Thoracic aorta (tissue), 2 donors: Measurements from ENCODE around the gene SETD3. TPM values are rescaled to one million over a fixed set of nuclear protein-coding genes. Genes with fewer than 3 reads are reported as not detected.

ENCODE experiments used
- ATAC-seq: fragments of 150-250 bp; one replicate; pipeline ENCODE4 v1.8.0; 2017; ENCODE audit warnings: low read depth; ENCODE audit not compliant: insufficient number of reproducible peaks, low FRiP score
- DNase-seq: peaks from one replicate; pipeline ENCODE4 v3.0.0-alpha.2; 2020; ENCODE audit warnings: low spot score
- H3K27ac ChIP-seq, 2 donors: fragments of 200-600 bp; sonication (generic); 1 replicate in 1 of 2; 2 replicates in 1 of 2; pipeline ENCODE4 v1.5.1; 2016; ENCODE audit warnings: mild to moderate bottlenecking in 2 of 2, moderate library complexity in 2 of 2
- H3K27me3 ChIP-seq: fragments of 200-600 bp; sonication (generic); replicated peaks from 2 replicates; pipeline ENCODE4 v1.6.0; 2016; ENCODE audit warnings: mild to moderate bottlenecking; ENCODE audit not compliant: insufficient read depth
- H3K36me3 ChIP-seq: fragments of 200-600 bp; sonication (generic); one replicate; pipeline ENCODE4 v1.5.1; 2016
- H3K4me1 ChIP-seq, 2 donors: fragments of 200-600 bp; sonication (generic); 1 replicate in 1 of 2; 2 replicates in 1 of 2; pipeline versions ENCODE4 v1.5.1 to v1.6.0; 2016; ENCODE audit warnings: low read depth in 2 of 2, mild to moderate bottlenecking in 1 of 2; ENCODE audit not compliant: control insufficient read depth in 1 of 2
- H3K4me3 ChIP-seq: fragments of 200-600 bp; sonication (generic); 2 replicates; pipeline ENCODE4 v1.5.1; 2016; ENCODE audit warnings: mild to moderate bottlenecking
- H3K9me3 ChIP-seq: fragments of 200-600 bp; sonication (generic); 2 replicates; pipeline ENCODE4 v1.5.1; 2016
- total RNA-seq, 2 donors: library from RNA; depleted of rRNA; stranded (reverse); fragments of >200 nt; gene quantifications; one replicate each; pipeline versions ENCODE4 v1.1.0 to v1.2.3, GENCODE V29; 2016
- TF ChIP-seq, protein P1 (sequence below): fragments of 200-600 bp; sonication (generic); IDR thresholded peaks from one replicate; pipeline ENCODE4 v1.5.1; 2019; ENCODE audit warnings: antibody characterized with exemption

Gene SETD3
- total RNA-seq, 2 donors from 2014 or later = 70.8 to 76.8 TPM

DNA sequence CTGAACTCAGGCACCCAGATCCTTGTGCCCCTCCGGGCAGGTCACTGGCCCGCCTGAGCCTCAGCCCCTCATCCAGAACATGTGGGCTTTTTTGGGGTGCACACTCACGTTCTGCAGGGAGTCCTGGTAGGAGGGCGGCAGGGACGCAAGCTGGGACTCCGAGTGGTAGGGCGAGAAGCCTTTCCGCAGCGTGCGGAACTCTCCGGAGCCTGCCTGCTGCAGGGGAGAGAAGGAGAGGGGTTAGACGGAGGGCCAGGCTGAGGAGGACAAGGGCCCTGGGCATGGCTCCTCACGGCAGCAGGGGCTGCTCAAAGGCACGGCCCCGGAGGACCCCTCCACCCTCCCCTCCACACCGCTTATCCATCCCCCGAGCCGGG lies 41.4 kb upstream of the SETD3 start:
- TF ChIP-seq, protein P1, sequence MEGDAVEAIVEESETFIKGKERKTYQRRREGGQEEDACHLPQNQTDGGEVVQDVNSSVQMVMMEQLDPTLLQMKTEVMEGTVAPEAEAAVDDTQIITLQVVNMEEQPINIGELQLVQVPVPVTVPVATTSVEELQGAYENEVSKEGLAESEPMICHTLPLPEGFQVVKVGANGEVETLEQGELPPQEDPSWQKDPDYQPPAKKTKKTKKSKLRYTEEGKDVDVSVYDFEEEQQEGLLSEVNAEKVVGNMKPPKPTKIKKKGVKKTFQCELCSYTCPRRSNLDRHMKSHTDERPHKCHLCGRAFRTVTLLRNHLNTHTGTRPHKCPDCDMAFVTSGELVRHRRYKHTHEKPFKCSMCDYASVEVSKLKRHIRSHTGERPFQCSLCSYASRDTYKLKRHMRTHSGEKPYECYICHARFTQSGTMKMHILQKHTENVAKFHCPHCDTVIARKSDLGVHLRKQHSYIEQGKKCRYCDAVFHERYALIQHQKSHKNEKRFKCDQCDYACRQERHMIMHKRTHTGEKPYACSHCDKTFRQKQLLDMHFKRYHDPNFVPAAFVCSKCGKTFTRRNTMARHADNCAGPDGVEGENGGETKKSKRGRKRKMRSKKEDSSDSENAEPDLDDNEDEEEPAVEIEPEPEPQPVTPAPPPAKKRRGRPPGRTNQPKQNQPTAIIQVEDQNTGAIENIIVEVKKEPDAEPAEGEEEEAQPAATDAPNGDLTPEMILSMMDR = no peak
- no peak for ATAC-seq
- Histone ChIP-seq H3K4me1 (no peaks in the 10 kb centered on the region), H3K36me3 (no peaks in the 10 kb centered on the region), H3K9me3 (no peaks in the 10 kb centered on the region), H3K4me3 (no peak overlapping the region), H3K27ac (no peak overlapping the region), H3K27me3 (no peaks in the 10 kb centered on the region)
- no peak for DNase-seq

DNA sequence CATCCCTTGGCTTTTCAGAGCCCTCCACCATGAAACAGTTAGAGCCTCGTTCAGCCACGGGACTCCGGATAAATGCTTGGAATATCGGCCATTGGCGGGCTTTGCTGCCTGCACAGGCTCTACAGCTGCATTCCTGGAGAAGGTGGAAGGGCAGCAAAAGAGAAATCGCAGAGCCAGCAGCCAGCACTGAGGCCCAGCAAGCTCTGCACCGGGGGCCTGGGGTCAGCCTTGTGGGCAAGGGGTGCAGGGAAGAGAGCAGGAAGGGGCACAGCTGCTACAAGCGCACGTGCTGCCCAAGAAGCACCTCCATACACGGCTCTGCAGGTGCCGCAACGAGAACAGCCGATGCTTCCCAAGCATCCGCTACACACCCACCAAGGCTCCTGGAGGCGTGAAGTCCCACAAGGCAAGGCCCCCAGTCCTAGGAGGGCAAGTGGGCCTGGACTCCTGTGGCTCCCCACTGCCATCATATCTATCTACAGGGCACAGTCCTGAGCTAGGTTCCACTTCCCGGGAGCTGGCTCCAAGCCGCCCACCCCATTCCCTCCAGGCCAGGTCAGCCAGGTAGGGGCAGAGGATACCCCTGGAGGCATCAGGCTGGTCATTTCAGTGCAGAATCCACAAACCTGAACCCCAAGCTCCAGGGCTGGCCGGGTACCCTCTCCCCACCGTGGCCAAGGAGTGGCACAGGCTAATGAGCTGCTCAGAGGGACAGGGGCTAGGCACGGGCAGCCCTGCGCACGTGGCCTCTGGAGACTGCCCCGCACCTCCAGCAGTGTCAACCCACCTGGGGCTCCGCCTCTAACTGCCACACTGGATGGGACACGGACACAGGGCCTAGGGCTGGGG lies 40.7 kb upstream of the SETD3 start:
- DNase-seq (no peak), ATAC-seq (no peak)
- TF ChIP-seq, protein P1 = no peak
- Histone ChIP-seq H3K36me3 (no peaks in the 10 kb centered on the region), H3K27me3 (no peaks in the 10 kb centered on the region), H3K27ac (no peak overlapping the region), H3K9me3 (no peaks in the 10 kb centered on the region), H3K4me3 (no peak overlapping the region), H3K4me1 (no peaks in the 10 kb centered on the region)

DNA sequence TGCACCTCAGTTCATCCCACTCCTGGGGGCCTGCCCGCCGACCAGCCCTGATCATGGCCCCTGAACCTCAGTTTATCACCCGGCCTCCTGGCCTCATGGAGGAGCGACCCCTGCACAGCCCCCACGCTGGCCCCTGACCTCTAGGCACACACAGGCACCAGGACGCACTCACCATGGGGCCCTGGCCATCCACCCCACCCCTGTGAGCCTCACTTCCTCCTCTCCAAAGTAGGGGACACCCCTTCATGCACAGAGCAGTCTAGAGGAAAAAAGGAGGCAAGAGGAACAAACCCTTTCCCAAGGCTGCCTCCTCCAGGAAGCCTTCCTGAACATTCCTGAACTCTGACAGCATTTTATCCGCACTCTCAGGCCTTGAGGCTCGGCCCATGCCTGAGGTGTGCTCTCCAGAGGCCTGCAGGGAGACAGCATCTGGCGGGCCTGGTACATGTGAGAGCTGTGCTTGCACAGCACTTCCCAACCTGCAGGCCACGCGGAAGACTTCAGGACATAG lies 40.0 kb upstream of the SETD3 start:
- DNase-seq = no peak
- Histone ChIP-seq H3K27ac (no peak overlapping the region), H3K36me3 (no peaks in the 10 kb centered on the region), H3K9me3 (no peaks in the 10 kb centered on the region), H3K4me3 (no peak overlapping the region), H3K27me3 (no peaks in the 10 kb centered on the region), H3K4me1 (no peaks in the 10 kb centered on the region)
- TF ChIP-seq, protein P1 = no peak
- no peak for ATAC-seq

GRCh38 chr14:99519931-99520421 lies 39.3 kb upstream of the SETD3 start:
- ATAC-seq (no peak), DNase-seq (no peak)
- Histone ChIP-seq H3K4me3 (no peak overlapping the region), H3K27me3 (no peaks in the 10 kb centered on the region), H3K27ac (no peak overlapping the region), H3K36me3 (no peaks in the 10 kb centered on the region), H3K4me1 (no peaks in the 10 kb centered on the region), H3K9me3 (no peaks in the 10 kb centered on the region)
- TF ChIP-seq, protein P1 = no peak

DNA sequence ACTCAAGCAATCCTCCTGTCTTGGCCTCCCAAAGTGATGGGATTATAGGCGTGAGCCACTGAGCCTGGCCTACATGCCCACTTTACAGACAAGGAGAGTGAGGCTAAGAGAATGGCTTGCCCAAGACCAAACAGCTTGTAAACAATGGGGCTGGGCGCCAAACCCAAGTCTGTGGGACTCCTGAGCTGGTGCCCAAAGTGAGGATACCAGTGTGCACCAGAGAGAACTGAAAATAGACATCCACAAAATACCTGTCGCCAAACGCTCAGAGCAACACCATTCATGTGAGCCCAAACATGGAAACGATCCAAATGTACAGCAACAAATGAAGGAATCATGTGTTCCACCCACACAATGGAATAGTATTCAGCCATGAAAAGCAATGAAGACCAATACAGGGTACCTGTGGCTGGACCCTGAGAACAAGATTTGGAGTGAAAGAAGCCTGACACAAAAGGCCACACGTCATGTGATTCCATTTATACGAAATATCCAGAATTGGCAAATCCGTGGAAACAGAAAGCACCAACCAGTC lies 38.8 kb upstream of the SETD3 start:
- H3K9me3 ChIP-seq = no peaks in the 10 kb centered on the region

More for the DNA sequence above, 38.8 kb upstream of the SETD3 start:
- TF ChIP-seq, protein P1 = no peak
- Histone ChIP-seq H3K4me1 (no peaks in the 10 kb centered on the region), H3K4me3 (no peak overlapping the region), H3K27me3 (no peaks in the 10 kb centered on the region), H3K36me3 (no peaks in the 10 kb centered on the region), H3K27ac (no peak overlapping the region)
- ATAC-seq (no peak), DNase-seq (no peak)
